Measurements from ENCODE around the gene SLC25A34.

Gene SLC25A34

DNA sequence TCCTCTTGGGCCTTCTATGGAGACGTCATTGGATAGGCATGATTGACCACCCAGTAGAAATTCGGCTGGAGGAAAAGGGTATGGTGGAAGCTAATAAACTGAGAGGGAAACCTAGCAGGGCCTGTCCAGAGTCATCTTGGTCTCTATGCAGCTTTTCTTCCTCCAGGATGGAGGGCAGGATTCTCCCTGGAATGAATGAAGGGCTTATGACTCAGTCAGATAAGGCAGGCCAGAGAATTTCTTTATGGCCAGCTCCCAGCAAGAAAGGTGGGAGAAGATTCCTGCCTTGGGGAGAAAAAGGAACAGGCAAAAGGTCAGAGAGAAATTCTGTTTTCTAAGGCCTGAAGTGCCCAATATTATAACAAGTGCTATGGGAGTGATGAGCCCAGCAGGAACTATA is 39.6 kb downstream of the SLC25A34 start:
- DNase-seq (ENCODE audit: low read depth) = no peak

DNA sequence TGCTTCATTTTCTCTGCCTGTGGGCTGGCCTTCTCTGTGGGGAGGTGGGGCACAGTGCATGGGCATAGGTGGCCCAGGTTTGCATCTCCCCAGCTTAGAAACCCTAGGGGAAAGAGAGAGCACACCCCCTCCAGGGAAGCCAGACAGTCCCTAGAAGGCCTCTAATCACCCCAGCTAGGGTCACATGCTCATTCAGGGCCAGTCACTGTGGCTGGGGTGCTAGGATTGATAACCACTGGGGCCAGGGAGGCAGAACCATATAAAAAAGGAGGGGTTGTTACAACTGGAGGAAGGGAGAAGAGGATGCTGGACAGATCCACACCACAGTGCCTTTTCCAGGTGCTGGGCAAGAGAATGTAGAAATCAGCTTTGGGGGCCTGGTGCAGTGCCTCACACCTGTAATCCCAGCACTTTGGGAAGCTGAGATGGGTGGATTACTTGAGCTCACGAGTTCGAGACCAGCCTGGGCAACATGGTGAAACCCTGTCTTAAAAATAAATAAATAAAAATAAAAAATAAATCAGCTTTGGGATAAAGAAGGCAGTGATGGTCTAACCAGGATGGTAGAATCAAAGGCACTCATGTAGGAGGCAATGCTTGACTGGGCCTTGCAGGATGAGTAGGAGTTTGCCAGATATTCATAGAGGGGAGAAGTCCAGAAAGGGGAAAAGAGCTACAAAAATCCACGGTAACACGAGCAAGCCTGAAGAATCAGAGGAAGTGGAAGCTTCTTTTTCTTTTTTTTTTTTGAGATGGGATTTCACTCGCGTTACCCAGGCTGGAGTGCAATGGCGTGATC is 42.0 kb downstream of the SLC25A34 start:
- DNase-seq (ENCODE audit: low read depth) = no peak

DNA sequence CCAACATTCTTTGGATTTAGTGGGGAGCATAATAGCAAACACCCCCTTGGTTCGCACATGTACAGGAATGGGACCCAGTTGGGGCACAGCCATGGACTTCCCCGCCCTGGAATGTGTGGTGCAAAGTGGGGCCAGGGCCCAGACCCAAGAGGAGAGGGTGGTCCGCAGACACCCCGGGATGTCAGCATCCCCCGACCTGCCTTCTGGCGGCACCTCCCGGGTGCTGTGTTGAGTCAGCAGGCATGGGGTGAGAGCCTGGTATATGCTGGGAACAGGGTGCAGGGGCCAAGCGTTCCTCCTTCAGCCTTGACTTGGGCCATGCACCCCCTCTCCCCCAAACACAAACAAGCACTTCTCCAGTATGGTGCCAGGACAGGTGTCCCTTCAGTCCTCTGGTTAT is 49.6 kb downstream of the SLC25A34 start:
- DNase-seq (ENCODE audit: low read depth) = no peak

DNA sequence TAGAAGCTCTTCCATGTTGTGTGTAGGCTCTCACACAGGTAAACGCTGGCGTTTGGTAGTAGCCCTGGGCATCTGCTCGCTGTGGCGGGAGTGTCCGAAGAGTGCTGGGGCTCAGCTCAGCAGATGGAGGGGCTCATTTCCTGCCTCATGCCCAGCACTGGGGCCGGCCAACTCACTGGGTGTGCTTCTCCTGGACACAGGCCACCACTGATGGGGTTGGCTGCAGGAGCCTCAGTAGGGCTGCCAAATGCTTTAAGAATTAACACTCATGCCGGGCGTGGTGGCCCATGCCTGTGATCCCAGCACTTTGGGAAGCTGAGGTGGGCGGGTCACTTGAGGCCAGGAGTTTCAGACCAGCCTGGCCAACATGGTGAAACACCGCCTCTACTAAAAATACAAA is 50.5 kb downstream of the SLC25A34 start:
- DNase-seq (ENCODE audit: low read depth) = no peak

DNA sequence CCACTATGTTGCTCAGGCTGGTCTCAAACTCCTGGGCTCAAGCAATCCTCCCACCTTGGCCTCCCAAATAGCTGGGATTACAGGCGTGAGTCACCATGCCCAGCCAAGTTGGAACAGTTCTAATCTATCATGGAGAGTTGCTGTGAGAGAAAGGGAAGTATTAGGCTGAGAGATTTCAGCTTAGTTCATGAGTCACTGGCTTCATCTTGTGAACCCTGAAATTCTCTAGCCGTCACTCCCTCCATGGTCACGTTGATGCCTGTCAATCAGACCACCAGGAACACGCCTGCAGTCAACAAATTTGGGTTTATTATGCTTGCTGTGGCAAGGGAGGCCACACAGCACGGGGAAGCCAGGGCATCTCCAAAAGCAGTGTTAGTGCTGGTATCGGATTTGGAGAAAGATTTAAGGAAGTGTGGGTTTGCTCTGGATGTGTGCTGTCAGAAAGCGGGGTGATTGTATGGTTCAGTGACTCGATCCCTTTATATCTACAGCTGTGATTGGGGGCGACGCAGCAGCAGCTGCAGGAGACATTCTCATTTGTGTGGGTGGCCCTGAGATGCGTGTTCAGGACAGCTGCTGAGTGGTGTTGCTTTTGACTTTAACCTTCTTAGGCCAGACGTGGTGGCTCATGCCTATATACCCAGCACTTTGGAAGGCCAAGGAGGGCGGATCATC is 52.7 kb downstream of the SLC25A34 start:
- DNase-seq (ENCODE audit: low read depth) = no peak
